GM18520 (cell line): ENCODE measurements around the gene RABGGTB.
A peak's percentile ranks its signal among the peaks of the same experiment; 100 is the strongest.
"Not testable (repeated sequence)": the region's sequence is repeated elsewhere in the genome, so short reads cannot be mapped to it uniquely, and the experiment has no call there.

ENCODE experiments used
- ATAC-seq: cut with Tn5 transposase; IDR thresholded peaks from one replicate; pipeline ENCODE4 v1.9.1; 2021; ENCODE audit not compliant: unreplicated experiment

Gene RABGGTB

DNA sequence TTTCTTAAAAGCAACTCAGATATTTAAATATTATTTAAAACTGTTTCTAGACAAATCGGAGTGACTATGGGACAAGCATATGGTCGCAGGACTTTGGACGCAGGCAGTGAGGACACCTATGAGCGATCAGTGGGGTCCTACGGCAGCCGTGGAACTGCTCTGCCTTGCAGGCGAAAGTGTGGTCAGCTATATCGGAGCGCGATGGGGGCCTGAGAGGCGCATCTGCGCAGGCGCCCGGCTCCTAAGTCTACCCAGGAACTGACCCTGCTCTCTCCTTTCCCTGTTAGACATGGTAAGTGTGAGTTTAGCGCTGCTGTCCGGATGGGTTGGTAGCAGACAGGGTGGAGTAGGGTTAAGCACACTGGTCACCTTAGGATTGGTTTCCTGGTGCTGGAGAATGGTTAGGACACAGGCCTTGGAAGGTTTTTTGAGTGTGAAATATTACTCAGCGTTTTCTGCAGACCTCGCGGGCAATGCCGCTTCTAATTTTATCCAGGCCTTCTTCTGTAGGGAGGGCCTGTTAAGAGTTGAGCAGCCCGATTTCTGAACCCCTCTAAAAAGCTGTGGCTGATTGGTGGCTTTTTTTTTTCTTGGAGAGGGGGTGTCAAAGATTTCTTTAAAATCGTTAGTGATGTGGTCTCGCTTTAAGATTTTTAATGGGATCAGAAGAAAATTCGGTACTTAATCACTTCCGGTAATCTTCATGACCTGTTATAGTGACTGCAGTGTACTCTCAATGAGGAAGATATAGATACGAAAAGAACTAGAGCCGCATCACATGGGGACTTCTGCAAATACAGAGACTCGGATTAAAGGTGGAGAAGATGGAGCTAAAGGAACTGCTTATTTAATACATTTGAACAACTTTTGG, at the start of gene RABGGTB:
Gene RABGGTB, plus strand, starts transcription at position 274 of the 871 bp plus-strand sequence. Its CDS starts 16 bp downstream, at position 290.
- ATAC-seq: peak; percentile 63

DNA sequence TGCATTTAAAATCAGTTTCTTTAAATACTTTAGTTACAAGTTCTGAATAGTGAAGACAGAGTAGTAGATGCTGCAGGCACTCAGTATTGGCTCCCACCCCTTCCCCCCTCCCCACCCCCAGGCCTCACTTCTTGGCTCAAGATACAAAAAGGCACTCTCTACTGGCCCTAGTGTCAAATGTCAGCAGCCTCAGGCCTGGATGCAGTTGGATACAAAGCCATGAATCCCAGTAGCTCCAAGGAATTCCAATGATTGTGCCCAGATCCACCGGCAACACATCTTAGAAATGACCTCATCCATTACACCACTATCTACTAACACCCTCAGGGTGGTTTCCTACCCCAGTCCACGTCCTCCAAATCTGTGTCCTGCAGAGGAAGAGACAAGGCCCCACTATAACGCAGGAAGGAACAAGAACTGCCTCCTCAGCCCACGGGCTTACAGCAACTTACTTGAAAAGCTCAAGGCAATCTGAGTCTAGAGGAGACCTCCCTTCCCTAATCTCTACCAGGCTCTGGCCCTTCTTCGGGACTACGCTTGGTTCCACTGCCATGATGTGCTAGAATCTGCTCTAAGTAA, 43.9 kb upstream of the RABGGTB start:
- ATAC-seq: no peak

DNA sequence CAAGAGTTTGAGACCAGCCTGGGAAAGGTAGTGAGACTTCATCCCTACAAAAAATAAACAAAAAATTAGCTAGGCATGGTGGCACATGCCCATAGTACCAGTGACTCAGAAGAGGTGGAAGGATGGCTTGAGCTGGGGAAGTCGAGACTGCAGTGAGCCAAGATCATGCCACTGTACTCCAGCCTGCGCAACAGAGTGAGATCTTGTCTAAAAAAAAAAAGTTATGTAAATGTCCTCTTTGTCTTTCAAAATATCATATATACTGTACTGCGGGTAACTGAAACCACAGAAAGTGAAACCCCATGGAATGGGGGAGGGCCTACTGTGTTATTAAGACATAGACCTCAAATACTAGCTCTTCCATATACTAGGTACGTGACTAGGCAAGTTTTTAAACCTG, 40.8 kb upstream of the RABGGTB start:
- peak; percentile 43 for ATAC-seq

DNA sequence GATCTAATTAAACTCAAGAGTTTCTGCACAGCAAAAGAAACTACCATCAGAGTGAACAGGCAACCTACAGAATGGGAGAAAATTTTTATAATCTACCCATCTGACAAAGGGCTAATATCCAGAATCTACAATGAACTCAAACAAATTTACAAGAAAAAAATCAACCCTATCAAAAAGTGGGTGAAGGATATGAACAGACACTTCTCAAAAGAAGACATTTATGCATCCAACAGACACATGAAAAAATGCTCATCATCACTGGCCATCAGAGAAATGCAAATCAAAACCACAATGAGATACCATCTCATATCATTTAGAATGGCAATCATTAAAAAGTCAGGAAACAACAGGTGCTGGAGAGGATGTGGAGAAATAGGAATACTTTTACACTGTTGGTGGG, 28.8 kb upstream of the RABGGTB start:
- not testable (repeated sequence) for ATAC-seq

DNA sequence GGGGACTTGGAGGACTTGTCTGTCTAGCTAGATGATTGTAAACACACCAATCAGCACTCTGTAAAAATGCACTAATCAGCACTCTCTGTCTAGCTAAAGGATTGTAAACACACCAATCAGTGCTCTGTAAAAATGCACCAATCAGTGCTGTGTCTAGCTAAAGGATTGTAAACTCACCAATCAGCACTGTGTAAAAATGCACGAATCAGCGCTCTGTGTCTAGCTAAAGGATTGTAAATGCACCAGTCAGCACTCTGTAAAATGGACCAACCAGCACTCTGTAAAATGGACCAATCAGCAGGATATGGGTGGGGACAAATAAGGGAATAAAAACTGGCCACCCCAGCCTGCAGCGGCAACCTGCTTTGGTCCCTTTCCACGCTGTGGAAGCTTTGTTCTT, 27.5 kb upstream of the RABGGTB start:
- ATAC-seq: not testable (repeated sequence)

DNA sequence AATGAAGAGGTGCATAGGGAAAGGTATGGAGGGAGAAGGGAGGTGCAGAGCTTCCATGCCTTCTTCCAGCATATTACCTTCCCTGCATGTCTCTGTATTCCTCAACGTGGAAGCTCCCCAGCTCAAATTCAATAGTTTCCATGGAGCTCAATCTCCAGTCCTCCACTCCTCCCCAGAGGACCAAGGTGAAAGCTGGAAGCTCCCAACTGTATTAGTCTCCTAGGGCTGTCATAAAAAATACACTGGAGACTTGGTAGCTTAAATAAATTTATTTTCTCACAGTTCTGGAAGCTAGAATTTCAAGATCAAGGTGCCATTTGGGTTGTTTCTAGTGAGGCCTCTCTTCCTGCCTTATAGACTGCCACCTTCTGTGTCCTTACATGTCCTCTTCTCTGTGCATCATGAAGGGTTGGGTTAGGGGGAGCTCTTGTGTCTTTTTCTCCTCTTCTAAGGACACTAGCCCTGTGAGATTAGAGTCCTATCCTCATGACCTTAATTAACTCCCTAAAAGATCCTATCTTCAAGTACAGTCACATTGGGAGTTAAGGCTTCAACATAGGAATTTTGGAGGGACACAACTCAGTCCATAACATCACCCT, 21.9 kb upstream of the RABGGTB start:
- ATAC-seq: no peak

DNA sequence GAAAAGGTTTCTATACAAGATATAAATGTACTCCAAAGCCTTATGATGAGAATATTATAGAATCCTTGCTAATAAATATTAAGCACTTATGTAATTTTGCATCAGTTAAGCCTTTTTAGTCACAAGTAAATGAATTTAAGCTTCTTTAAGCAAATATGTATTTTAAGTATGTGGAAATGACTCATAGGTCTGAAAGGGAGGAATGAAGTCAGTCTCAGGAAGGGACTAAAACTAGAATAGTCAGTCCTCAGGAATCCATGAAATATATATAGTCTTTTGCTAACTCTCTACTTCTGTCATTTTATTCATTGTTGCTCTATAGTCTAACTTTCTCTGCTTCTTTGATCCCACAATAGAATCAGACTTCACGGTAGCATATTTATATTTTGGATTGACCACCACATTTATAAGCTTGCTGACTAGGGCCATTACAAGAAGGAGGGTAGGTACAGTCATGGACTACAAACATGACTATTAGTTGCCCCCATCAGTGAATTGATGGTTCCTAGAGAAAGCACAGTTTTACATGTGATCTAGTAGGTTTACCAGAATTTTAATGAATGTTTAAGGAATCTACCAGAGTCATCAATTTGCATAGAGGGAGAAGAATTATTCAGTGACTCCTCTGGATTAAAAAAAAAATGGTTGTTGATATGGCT, 20.2 kb upstream of the RABGGTB start:
- no peak for ATAC-seq

DNA sequence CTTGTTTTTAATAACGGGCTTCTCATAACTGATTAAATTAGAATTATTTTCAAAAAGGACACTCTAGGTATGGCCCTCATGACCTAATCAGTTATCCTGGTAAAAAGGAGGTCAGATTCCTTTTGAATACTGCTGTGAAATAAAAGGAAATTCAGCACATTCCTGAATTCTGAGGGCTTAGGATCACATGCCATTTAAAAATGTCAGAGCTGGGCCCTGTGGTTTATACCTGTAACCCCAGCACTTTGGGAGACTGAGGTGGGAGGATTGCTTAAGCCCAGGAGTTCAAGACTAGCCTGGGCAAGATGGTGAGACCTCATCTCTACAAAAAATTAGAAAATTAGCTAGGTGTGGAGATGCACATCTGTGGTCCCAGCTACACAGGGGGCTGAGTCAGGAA, 18.0 kb upstream of the RABGGTB start:
- ATAC-seq: no peak

DNA sequence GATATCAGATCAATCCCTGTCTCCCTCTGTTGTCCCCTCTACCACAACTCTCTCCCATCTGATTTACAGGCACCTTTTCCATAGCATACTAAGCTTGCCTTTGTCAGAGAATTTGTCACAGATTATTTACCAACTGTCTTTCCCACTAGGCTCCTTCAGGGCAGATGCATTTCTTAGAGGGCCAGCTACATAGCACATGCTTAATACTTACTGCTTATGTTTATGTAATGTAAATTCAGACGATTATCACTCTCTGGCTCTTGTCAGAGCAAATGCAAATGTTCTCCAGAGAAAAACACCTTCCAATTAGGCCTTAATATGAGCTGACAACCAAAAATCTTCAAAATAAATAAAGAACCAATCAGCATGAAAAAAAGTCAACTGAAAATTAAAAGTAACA, 15.3 kb upstream of the RABGGTB start:
- no peak for ATAC-seq

DNA sequence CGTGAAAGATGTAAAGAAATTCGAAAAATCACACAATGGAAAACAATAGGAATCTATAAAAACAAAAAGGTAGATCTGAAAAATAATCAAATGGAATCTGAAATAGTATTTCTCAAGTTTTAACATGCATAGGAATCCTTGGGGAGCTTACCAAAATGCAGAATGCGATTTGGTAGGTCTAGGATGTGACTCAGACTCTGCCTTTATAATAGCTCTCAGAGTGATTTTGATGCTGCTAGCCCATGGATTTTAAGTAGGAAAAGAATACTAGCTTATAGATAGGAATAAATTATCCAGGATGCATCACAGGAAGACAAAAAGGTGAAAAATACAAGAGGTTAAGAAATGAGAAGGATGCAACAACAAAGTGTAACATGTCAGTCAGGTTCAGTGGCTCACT, 14.1 kb upstream of the RABGGTB start:
- ATAC-seq: no peak

DNA sequence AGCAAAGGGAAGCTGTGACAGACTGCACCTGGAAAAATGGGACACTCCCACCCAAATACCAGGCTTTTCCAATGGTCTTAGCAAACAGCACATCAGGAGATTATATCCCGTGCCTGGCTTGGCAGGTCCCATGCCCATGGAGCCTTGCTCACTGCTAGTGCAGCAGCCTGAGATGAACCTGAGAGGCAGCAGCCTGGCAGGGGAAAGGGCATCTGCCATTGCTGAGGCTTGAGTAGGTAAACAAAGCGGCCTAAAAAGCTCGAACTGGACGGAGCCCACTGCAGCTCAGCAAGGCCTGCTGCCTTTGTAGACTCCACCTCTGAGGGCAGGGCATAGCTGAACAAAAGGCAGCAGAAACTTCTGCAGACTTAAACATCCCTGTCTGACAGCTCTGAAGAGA, 8.2 kb upstream of the RABGGTB start:
- not testable (repeated sequence) for ATAC-seq

DNA sequence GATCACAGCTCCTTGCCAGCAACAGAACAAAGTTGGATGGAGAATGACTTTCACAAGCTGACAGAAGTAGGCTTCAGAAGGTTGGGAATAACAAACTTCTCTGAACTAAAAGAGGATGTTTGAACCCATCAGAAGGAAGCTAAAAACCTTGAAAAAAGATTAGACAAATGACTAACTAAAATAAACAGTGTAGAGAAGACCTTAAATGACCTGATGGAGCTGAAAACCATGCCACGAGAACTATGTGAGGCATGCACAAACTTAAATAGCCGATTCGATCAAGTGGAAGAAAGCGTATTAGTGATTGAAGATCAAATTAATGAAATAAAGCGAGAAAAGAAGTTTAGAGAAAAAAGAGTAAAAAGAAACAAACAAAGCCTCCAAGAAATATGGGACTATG, 7.4 kb upstream of the RABGGTB start:
- ATAC-seq: not testable (repeated sequence)

DNA sequence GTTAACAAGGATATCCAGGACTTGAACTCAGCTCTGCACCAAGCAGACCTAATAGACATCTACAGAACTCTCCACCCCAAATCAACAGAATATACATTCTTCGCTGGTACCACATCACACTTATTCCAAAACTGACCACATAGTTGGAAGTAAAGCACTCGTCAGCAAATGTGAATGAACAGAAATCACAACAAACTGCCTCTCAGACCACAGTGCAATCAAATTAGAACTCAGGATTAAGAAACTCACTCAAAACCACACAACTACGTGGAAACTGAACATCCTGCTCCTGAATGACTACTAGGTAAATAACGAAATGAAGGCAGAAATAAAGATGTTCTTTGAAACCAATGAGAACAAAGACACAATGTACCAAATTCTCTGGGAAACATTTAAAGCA, 5.9 kb upstream of the RABGGTB start:
- ATAC-seq: not testable (repeated sequence)

DNA sequence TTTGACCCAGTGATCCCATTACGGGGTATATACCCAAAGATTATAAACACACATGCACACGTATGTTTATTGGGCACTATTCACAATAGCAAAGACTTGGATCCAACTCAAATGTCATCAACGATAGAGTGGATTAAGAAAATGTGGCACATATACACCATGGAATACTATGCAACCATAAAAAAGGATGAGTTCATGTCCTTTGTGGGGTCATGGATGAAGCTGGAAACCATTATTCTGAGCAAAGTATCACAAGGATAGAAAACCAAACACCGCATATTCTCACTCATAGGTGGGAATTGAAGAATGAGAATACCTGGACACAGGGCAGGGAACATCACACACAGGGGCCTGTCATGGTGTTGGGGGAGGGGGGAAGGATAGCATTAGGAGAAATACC, 2.1 kb upstream of the RABGGTB start:
- not testable (repeated sequence) for ATAC-seq

DNA sequence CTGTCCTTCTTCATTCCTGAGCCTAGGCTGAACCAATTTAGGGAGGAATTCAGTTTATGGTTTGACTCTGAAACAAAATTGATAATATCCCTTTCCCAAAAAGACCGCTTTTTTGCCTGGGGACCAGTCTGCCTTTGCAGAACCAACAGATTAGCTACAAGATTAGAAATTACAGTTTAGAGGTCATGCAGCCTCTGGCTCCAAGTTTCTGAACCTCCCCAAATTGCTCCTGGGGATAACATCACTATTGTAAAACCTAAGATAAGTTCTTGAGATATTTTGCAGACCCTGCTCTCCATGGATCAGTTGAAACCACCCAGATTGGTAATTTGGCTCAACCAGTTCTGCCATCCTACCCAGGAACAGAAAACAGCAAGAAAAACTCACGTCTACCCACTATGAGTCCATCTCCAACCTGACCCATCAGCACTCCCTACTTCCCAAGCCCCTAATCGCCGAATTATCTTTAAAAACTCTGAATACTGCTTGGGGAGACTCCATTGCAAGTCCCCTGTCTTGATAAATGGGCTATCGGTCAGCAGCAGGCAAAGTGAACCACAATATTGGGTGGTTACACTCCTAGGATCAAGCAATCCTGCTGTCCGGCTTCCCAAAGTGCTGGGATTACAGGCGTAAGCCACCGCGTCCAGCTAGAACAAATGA, 605 bp upstream of the RABGGTB start:
- no peak for ATAC-seq

DNA sequence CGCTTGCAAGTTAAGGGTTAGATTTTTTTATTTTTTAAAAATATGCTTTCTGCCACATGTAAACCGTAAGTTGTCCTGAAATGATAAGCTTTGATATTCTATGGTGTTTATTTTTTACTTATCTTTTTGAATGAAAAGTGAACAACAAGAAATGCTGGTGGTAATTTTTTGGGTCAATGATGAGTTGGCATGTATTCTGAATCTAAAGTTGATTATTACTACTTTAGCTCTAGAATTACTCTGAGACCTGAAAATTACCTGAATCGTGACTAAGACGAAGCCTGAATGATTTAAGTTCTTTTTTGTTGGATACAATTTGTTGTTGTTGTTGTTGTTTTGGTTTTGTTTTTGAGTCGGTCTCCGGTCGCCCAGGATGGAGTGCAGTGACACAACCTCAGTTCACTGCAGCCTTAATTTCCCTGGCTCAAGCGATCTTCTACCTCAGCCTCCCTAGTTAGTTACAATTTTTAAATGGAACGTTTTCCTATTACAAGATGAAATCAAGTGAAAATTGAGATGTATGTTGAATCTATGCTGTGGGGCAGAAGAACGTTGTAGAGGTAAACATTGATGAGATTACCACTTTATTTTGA, 941 bp downstream of the RABGGTB start:
- no peak for ATAC-seq

DNA sequence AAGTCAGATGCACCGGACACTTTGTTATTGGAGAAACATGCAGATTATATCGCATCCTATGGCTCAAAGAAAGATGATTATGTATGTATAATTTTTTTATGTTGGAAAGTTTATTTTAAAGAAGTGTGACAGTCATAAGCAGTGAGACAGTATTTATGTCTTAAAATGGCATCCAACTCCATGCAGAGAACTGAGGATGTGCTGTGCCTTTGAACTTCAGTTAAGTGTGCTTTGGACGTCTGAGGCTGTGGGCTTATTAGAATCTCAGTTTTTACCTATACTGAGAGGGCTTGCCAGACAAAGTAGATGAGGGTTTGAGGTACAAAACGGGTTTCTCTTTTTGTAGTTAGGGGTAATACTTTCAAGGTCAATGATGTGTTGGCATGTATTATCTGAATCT, 1.5 kb downstream of the RABGGTB start:
- ATAC-seq: no peak

DNA sequence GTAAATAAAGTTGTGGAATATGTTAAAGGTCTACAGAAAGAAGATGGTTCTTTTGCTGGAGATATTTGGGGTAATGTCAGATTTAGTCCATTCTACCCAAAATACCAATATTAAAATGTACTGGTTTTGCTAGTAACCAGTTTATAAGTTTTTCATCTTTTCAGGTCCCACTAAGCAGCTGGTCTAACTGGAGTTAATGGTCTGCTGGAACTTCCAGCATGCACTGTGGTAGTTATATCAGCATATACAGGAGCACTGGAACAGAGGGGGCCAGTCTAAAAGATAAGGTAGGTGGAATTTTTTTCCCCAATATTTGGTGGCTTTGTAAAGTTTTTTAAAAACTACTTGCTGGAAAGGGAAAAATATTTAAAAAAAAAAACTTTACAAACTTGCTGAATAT, 3.9 kb downstream of the RABGGTB start:
- ATAC-seq: no peak

DNA sequence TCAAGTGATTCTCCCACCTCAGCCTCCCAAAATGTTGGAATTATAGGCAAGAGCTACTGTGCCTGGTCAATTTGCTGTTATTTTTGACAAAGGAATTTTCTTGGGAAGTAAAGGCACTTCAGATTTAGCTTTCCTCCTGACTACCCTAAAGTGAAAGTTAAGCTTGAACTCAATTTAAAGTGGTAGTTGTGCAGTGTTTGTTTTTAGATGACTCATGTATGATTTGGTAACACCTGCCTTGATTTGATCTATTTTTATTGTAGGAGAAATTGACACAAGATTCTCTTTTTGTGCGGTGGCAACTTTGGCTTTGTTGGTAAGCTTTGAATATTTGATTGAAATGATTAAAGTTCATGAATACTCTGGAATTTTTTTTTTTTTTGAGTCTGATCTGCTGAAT, 5.0 kb downstream of the RABGGTB start:
- ATAC-seq: no peak

DNA sequence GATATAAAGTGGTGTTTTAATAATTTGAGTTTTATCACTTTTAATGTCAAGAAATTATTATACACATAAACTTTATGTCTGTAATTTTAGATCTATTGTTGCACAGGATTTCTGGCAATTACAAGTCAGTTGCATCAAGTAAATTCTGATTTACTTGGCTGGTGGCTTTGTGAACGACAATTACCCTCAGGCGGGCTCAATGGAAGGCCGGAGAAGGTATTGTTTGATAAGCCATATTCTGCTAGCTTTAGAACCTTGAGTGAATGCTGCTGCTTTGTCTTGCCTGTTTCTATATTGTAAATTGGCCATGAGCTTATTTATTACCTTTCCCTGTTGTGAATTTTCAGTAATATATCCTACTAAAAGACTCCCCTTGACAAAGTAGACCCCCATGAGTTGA, 6.0 kb downstream of the RABGGTB start:
- no peak for ATAC-seq

DNA sequence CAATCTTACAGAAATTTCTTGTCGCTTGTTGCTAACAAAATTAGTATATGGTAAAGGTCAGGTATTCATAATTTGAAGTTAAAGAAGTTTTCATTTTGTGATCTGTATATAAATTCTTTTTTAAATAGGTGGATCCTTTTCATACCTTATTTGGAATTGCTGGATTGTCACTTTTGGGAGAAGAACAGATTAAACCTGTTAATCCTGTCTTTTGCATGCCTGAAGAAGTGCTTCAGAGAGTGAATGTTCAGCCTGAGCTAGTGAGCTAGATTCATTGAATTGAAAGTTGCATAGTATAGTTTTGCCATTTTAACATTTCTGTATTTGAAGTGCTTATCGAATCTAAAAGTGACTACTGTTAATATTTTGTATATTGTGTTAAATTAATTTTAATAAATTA, 8.3 kb downstream of the RABGGTB start:
- ATAC-seq: no peak
